Neural crest cell (in vitro differentiated cells): Measurements from ENCODE around the gene UBE2L6. TPM values are rescaled to one million over a fixed set of nuclear protein-coding genes. Genes with fewer than 3 reads are reported as not detected.

Experiments
- DNase-seq: peaks from one replicate; pipeline ENCODE4 v3.0.0; 2021; ENCODE audit warnings: low read depth, mixed read lengths, low spot score
- H3K27ac Mint-ChIP-seq: one replicate; pipeline ENCODE4 v1.8.0; 2021; ENCODE audit warnings: mild to moderate bottlenecking, mixed read lengths; ENCODE audit not compliant: unreplicated experiment
- H3K27me3 Mint-ChIP-seq: 2 replicates; pipeline ENCODE4 v1.8.0; 2021; ENCODE audit warnings: low read depth, mild to moderate bottlenecking, mixed read lengths
- H3K36me3 Mint-ChIP-seq: 2 replicates; pipeline ENCODE4 v1.8.0; 2021; ENCODE audit warnings: low read depth, mild to moderate bottlenecking, mixed read lengths
- H3K4me1 Mint-ChIP-seq: 2 replicates; pipeline ENCODE4 v1.8.0; 2021; ENCODE audit warnings: mixed read lengths
- H3K4me3 Mint-ChIP-seq: one replicate; pipeline ENCODE4 v1.8.0; 2021; ENCODE audit warnings: mild to moderate bottlenecking, mixed read lengths
- H3K9me3 Mint-ChIP-seq: 2 replicates; pipeline ENCODE4 v1.8.0; 2021; ENCODE audit warnings: mixed read lengths
- total RNA-seq: library from RNA; stranded (reverse); gene quantifications from 2 replicates; pipeline ENCODE4 v1.2.1, GENCODE V29; 2021
- TF ChIP-seq, protein P1 (sequence below): fragments of 200-600 bp; sonication (generic); conservative IDR thresholded peaks from 2 replicates; pipeline ENCODE4 v1.5.0; 2021; ENCODE audit warnings: antibody characterized with exemption, mild to moderate bottlenecking

The UBE2L6 gene
- total RNA-seq, 1 donor from 2014 or later, result 68.7 TPM

DNA sequence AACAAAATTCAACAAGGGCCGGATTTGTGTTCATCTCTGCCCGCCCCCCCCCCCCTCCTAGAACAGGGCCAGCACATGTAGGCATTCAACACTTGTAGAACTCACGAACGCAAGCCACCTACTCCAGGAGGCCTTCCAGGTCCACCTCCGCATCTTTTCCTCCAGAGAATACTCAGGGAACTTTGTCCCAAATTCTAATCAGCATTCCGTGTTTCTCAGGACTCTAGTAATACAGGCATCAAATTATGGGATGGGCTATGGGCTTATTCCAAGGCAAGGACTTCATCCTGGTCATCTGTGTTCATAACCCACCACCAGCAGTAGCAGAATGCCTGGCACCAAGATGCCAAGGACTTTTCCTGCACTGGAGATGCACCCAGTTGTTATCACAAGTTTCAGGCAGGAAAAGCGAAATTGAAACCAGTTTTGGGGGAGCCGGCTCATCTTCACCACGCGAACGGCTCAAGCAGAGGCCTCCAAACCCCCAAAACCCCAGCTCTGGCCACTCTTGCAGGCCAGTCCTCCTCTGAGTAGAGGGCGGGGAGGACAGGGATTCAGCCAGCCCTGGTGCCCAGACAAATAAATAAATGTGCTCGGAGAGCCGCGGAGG, 462 bp downstream of the UBE2L6 start:
- Mint-ChIP-seq H3K36me3 (no peaks in the 10 kb centered on the region), H3K27me3 (no peaks in the 10 kb centered on the region), H3K4me3 (peak overlapping the region; percentile 92), H3K4me1 (peaks cover 51% of the 10 kb centered on the region), H3K9me3 (no peaks in the 10 kb centered on the region), H3K27ac (no peak overlapping the region)
- DNase-seq, result no peak
- TF ChIP-seq, protein P1, sequence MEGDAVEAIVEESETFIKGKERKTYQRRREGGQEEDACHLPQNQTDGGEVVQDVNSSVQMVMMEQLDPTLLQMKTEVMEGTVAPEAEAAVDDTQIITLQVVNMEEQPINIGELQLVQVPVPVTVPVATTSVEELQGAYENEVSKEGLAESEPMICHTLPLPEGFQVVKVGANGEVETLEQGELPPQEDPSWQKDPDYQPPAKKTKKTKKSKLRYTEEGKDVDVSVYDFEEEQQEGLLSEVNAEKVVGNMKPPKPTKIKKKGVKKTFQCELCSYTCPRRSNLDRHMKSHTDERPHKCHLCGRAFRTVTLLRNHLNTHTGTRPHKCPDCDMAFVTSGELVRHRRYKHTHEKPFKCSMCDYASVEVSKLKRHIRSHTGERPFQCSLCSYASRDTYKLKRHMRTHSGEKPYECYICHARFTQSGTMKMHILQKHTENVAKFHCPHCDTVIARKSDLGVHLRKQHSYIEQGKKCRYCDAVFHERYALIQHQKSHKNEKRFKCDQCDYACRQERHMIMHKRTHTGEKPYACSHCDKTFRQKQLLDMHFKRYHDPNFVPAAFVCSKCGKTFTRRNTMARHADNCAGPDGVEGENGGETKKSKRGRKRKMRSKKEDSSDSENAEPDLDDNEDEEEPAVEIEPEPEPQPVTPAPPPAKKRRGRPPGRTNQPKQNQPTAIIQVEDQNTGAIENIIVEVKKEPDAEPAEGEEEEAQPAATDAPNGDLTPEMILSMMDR, result no peak

GRCh38 chr11:57566005-57566904, 1.2 kb downstream of the UBE2L6 start:
- Mint-ChIP-seq H3K4me1 (peaks cover 55% of the 10 kb centered on the region), H3K4me3 (peak overlapping the region; percentile 92)

DNA sequence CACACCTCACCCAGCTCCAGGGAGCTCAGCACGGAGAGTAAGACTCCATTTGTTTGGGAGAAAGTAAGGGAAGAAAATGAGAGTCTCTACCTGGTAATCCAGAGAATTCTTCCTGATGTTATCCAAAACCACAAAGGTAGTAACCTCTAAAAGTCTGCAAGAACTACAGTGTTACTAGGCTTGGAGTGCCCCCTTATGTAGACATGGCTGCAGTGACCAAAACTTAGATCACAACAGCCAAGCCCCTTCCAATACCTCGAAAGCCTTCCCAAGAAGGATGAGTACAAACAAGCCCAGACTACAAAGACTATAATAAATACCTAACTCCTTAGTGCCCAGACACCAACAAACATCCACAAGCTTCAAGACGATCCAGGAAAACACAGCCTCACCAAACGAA, 4.9 kb downstream of the UBE2L6 start:
- DNase-seq, result no peak
- H3K36me3 Mint-ChIP-seq, result no peaks in the 10 kb centered on the region
- H3K4me1 Mint-ChIP-seq, result peaks cover 31% of the 10 kb centered on the region
- H3K27me3 Mint-ChIP-seq, result no peaks in the 10 kb centered on the region
- TF ChIP-seq, protein P1, result no peak
- H3K4me3 Mint-ChIP-seq, result peak overlapping the region; percentile 55
- no peaks in the 10 kb centered on the region for H3K9me3 Mint-ChIP-seq
- no peak overlapping the region for H3K27ac Mint-ChIP-seq

More at GRCh38 chr11:57566005-57566904, 1.2 kb downstream of the UBE2L6 start:
- Mint-ChIP-seq H3K36me3 (no peaks in the 10 kb centered on the region), H3K27me3 (no peaks in the 10 kb centered on the region), H3K9me3 (no peaks in the 10 kb centered on the region), H3K27ac (no peak overlapping the region)
- no peak for DNase-seq
- TF ChIP-seq, protein P1, result no peak

DNA sequence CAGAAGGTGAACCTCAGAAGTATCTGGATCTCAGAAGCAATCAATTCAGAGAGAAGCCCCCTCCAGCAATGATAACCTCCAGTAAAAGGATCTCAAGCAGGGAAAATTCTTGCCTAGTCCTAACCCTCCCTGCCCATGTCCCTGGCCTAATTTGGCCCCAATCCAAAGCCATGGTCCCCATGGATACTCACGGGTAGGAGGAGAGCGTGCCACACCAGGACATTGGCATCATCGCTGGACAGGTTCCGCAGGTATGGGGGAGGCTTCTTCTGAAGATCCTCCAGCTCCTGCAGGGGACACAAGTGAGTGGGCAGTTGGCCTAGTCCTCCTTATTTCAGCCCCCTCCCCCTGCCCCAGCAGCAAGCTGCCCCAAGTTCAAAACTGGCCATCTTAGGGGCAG, 7.3 kb downstream of the UBE2L6 start:
- H3K9me3 Mint-ChIP-seq, result no peaks in the 10 kb centered on the region
- no peaks in the 10 kb centered on the region for H3K27me3 Mint-ChIP-seq

GRCh38 chr11:57556041-57556440, 11.4 kb downstream of the UBE2L6 start:
- H3K9me3 Mint-ChIP-seq, result no peaks in the 10 kb centered on the region
- peaks cover 3% of the 10 kb centered on the region for H3K36me3 Mint-ChIP-seq
- no peaks in the 10 kb centered on the region for H3K27me3 Mint-ChIP-seq

More for the DNA sequence above, 7.3 kb downstream of the UBE2L6 start:
- H3K36me3 Mint-ChIP-seq, result peaks cover 2% of the 10 kb centered on the region
- DNase-seq, result no peak
- peaks cover 13% of the 10 kb centered on the region for H3K4me1 Mint-ChIP-seq
- H3K4me3 Mint-ChIP-seq, result no peak overlapping the region
- no peak overlapping the region for H3K27ac Mint-ChIP-seq
- TF ChIP-seq, protein P1, result no peak

More at GRCh38 chr11:57556041-57556440, 11.4 kb downstream of the UBE2L6 start:
- TF ChIP-seq, protein P1, result no peak
- no peak overlapping the region for H3K4me3 Mint-ChIP-seq
- no peak for DNase-seq
- H3K27ac Mint-ChIP-seq, result no peak overlapping the region
- H3K4me1 Mint-ChIP-seq, result no peaks in the 10 kb centered on the region
